Measurements from ENCODE around the gene HBM. TPM values are rescaled to one million over a fixed set of nuclear protein-coding genes. Genes with fewer than 3 reads are reported as not detected.
"Not testable (repeated sequence)": the region's sequence is repeated elsewhere in the genome, so short reads cannot be mapped to it uniquely, and the experiment has no call there.

Gene HBM
- total RNA-seq, 2 experiments from 2014 or later, result not detected

GRCh38 chr16:173928-174769 lies 8.4 kb downstream of the HBM start:
- H3K27ac Mint-ChIP-seq; H3K4me1 Mint-ChIP-seq (ENCODE audit: low read depth); POLR2A ChIA-PET; H3K9me3 Mint-ChIP-seq; DNase-seq; intact Hi-C loops (cut with micrococcal nuclease); H3K4me3 Mint-ChIP-seq; H3K36me3 Mint-ChIP-seq: not testable (repeated sequence)
- H3K27me3 Mint-ChIP-seq, result peaks cover 54% of the 10 kb centered on the region
- CTCF ChIA-PET, result interaction anchor here (1.2 kb wide), 1 partner anchor 67 kb away, joined by 3 read pairs; no protein-coding TSS in a partner anchor

- Mint-ChIP-seq H3K36me3 (no peaks in the 10 kb centered on the region), H3K4me1 (ENCODE audit: low read depth) (peaks cover 9% of the 10 kb centered on the region), H3K4me3 (no peak overlapping the region), H3K27ac (no peak overlapping the region), H3K9me3 (no peaks in the 10 kb centered on the region), H3K27me3 (peaks cover 55% of the 10 kb centered on the region)
- no peak for DNase-seq
- POLR2A ChIA-PET, result no interaction called here
- CTCF ChIA-PET, result interaction anchor here (1.2 kb wide), 1 partner anchor 68 kb away, joined by 3 read pairs; no protein-coding TSS in a partner anchor
- intact Hi-C loops (cut with micrococcal nuclease), result no loop called here
Observed at GRCh38 chr16:175011-175949, 9.5 kb downstream of the HBM start.

GRCh38 chr16:176006-176405 lies 10.2 kb downstream of the HBM start:
- H3K27ac Mint-ChIP-seq; H3K4me3 Mint-ChIP-seq; POLR2A ChIA-PET; H3K4me1 Mint-ChIP-seq (ENCODE audit: low read depth); H3K36me3 Mint-ChIP-seq; H3K9me3 Mint-ChIP-seq; intact Hi-C loops (cut with micrococcal nuclease); CTCF ChIA-PET; DNase-seq: not testable (repeated sequence)
- H3K27me3 Mint-ChIP-seq, result peaks cover 50% of the 10 kb centered on the region

- intact Hi-C loops (cut with micrococcal nuclease); H3K27ac Mint-ChIP-seq; POLR2A ChIA-PET; H3K9me3 Mint-ChIP-seq; DNase-seq; H3K4me1 Mint-ChIP-seq (ENCODE audit: low read depth); CTCF ChIA-PET; H3K36me3 Mint-ChIP-seq; H3K4me3 Mint-ChIP-seq: not testable (repeated sequence)
- peaks cover 46% of the 10 kb centered on the region for H3K27me3 Mint-ChIP-seq
Observed at GRCh38 chr16:176477-177382, 11.0 kb downstream of the HBM start, which contains the start of gene HBA1. HBA1 (plus strand) TSS chr16:176680; CDS start chr16:176717, 37 bp downstream.

GRCh38 chr16:177394-177822 lies 11.6 kb downstream of the HBM start:
- Mint-ChIP-seq H3K27ac (no peak overlapping the region), H3K9me3 (no peaks in the 10 kb centered on the region), H3K36me3 (no peaks in the 10 kb centered on the region), H3K27me3 (peaks cover 44% of the 10 kb centered on the region), H3K4me1 (ENCODE audit: low read depth) (peaks cover 9% of the 10 kb centered on the region), H3K4me3 (no peak overlapping the region)
- intact Hi-C loops (cut with micrococcal nuclease), result no loop called here
- DNase-seq, result no peak
- ChIA-PET POLR2A (no interaction called here), CTCF (interaction anchor here (1.0 kb wide), 1 partner anchor 70 kb away, joined by 3 read pairs; no protein-coding TSS in a partner anchor)

GRCh38 chr16:177981-178667 lies 12.3 kb downstream of the HBM start:
- Mint-ChIP-seq H3K4me1 (ENCODE audit: low read depth) (peaks cover 9% of the 10 kb centered on the region), H3K27ac (no peak overlapping the region), H3K4me3 (no peak overlapping the region), H3K27me3 (peaks cover 44% of the 10 kb centered on the region), H3K9me3 (no peaks in the 10 kb centered on the region), H3K36me3 (no peaks in the 10 kb centered on the region)
- ChIA-PET CTCF (interaction anchor here (1.0 kb wide), 1 partner anchor 71 kb away, joined by 3 read pairs; no protein-coding TSS in a partner anchor), POLR2A (no interaction called here)
- DNase-seq, result no peak
- intact Hi-C loops (cut with micrococcal nuclease), result no loop called here

GRCh38 chr16:178668-179015 lies 12.9 kb downstream of the HBM start:
- H3K9me3 Mint-ChIP-seq, result no peaks in the 10 kb centered on the region
- intact Hi-C loops (cut with micrococcal nuclease), result no loop called here
- CTCF ChIA-PET, result interaction anchor here (1.0 kb wide), 1 partner anchor 71 kb away, joined by 3 read pairs; no protein-coding TSS in a partner anchor
- POLR2A ChIA-PET, result no interaction called here
- no peak overlapping the region for H3K27ac Mint-ChIP-seq
- no peak for DNase-seq
- no peak overlapping the region for H3K4me3 Mint-ChIP-seq
- peaks cover 4% of the 10 kb centered on the region for H3K4me1 Mint-ChIP-seq (ENCODE audit: low read depth)
- H3K27me3 Mint-ChIP-seq, result peaks cover 39% of the 10 kb centered on the region
- H3K36me3 Mint-ChIP-seq, result no peaks in the 10 kb centered on the region

- Mint-ChIP-seq H3K4me3 (no peak overlapping the region), H3K36me3 (no peaks in the 10 kb centered on the region), H3K4me1 (ENCODE audit: low read depth) (peaks cover 3% of the 10 kb centered on the region), H3K27me3 (peaks cover 35% of the 10 kb centered on the region), H3K27ac (no peak overlapping the region), H3K9me3 (no peaks in the 10 kb centered on the region)
- no peak for DNase-seq
- POLR2A ChIA-PET, result no interaction called here
- intact Hi-C loops (cut with micrococcal nuclease), result loop anchor here (2.0 kb wide), 1 partner anchor 73 kb away; no protein-coding TSS in a partner anchor
- CTCF ChIA-PET, result interaction anchor here (0.9 to 3.3 kb wide), 5 partner anchors 15 to 114 kb away, joined by 3 to 23 read pairs (median 4); no protein-coding TSS in a partner anchor
Observed at GRCh38 chr16:179211-180092, 13.7 kb downstream of the HBM start.

- DNase-seq, result peak; percentile 30
- Mint-ChIP-seq H3K4me1 (ENCODE audit: low read depth) (no peaks in the 10 kb centered on the region), H3K9me3 (no peaks in the 10 kb centered on the region), H3K27ac (no peak within 1 kb of the TSS), H3K36me3 (no peaks in the 10 kb centered on the region), H3K27me3 (peaks cover 28% of the 10 kb centered on the region), H3K4me3 (peak within 1 kb of the TSS; percentile 20)
- CTCF ChIA-PET, result interaction anchor here (0.7 to 3.3 kb wide), 10 partner anchors 12 to 185 kb away, joined by 3 to 23 read pairs (median 4); no protein-coding TSS in a partner anchor
- POLR2A ChIA-PET, result no interaction called here
- intact Hi-C loops (cut with micrococcal nuclease), result loop anchor here (2.0 kb wide), 1 partner anchor 73 kb away; no protein-coding TSS in a partner anchor
Observed at GRCh38 chr16:180101-180675, 14.4 kb downstream of the HBM start, which contains the start of gene HBQ1. HBQ1 (plus strand) TSS chr16:180459; CDS start chr16:180487, 28 bp downstream.

All from activated CD4-positive, alpha-beta memory T cell treated with anti-CD3 and anti-CD28 coated beads for 36 hours (primary cell).